GM12878 (cell line): ENCODE results near the gene LRP1B.

ENCODE experiments used
- BCL3 ChIP-seq: IDR thresholded peaks from 2 replicates; pipeline ENCODE4 v1.6.1; 2011; ENCODE audit warnings: borderline replicate concordance, low read depth, mild to moderate bottlenecking, moderate library complexity, low read length; ENCODE audit not compliant: insufficient read depth, poor library complexity, severe bottlenecking
- DPF2 ChIP-seq: fragments of 450-650 bp; IDR thresholded peaks from 2 replicates; pipeline ENCODE4 v1.6.1; 2017; ENCODE audit warnings: mild to moderate bottlenecking
- EP300 ChIP-seq, 2 experiments: fragments of 150-350 bp in 1 of 2; IDR thresholded peaks; 2 replicates each; pipeline ENCODE4 v1.6.1; 2011 to 2012; ENCODE audit warnings: low read depth in 2 of 2, low read length in 2 of 2, borderline replicate concordance in 1 of 2, improper control_type of control experiment in 1 of 2, inconsistent platforms in 1 of 2; ENCODE audit not compliant: control insufficient read depth in 1 of 2
- RAD21 ChIP-seq: IDR thresholded peaks from 2 replicates; pipeline ENCODE4 v1.6.1; 2011; ENCODE audit warnings: mild to moderate bottlenecking, low read depth, low read length, moderate library complexity; ENCODE audit not compliant: insufficient read depth
- USF2 ChIP-seq: IDR thresholded peaks from 2 replicates; pipeline ENCODE4 v1.6.1; 2011; ENCODE audit warnings: low read depth, low read length, improper control_type of control experiment, borderline replicate concordance
- ZNF24 ChIP-seq: fragments of 450-650 bp; IDR thresholded peaks from 2 replicates; pipeline ENCODE4 v1.6.1; 2017; ENCODE audit warnings: antibody characterized with exemption, mild to moderate bottlenecking

DNA sequence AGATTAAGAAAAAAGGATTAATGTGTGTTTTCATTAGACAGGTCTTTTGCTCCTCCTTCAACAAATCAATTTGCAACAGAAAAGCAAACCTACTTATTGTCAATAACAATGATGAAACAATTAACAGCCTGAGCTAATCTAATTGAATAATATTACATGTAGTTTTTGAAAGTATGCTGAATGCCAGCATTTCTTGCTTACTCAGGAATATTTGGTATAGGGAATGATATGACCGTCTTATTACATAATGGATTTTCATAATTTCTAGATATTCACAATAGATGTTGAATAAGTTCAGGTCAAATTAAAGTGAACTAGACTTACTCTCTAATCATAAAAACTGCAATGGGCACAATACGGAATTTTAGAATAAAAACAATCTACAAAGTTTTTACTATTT, 1856.9 kb downstream of the LRP1B start:
- TF ChIP-seq DPF2 (no peak), ZNF24 (no peak), EP300 (IDR thresholded peaks at IDR 0.05; ENCODE audit: borderline replicate concordance in 1 of 2, control insufficient read depth in 1 of 2, low read depth in 2 of 2, low read length in 2 of 2) (no peak), BCL3 (no peak), RAD21 (no peak), USF2 (no peak)
